HG03060 (cell line): ENCODE data around the gene MAPK6.
"Not testable (repeated sequence)": the region's sequence is repeated elsewhere in the genome, so short reads cannot be mapped to it uniquely, and the experiment has no call there.

Experiments used
- ATAC-seq: cut with Tn5 transposase; IDR thresholded peaks from one replicate; pipeline ENCODE4 v1.9.1; 2021; ENCODE audit warnings: low read depth, moderate number of reproducible peaks; ENCODE audit not compliant: unreplicated experiment

MAPK6 gene

DNA sequence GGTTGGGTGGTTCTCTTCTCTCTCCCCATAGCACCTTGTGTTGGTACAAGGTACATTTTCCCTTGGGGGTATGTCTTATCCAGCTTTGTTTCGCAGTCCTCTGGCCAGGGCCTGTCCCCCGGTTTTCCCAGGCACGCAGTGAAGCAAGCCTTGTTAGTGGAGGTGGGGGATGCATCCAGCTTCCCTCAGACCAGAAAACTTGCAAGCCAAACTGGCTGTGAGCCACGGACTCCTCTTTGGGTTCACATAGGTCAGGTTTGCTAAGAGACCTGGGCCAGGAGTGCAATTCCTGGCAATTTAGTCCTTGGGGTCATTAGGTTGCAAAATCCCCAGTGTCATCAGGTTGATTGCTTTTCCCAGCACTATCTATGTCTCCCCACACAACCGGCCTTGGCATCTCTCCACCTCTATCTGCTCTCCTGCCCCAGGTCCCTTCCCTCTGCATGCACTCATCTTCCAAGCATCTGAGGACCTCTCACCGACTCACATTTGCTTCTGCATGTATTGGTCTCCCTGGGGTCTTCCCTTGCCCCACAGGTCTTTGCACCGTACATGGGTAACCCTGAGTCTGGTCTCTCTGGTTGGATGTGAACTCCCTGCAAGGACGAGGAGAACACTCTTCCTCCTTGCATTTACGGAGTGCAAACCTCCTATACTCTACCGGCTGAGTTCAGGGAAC, 59.3 kb downstream of the MAPK6 start:
- ATAC-seq, result no peak

DNA sequence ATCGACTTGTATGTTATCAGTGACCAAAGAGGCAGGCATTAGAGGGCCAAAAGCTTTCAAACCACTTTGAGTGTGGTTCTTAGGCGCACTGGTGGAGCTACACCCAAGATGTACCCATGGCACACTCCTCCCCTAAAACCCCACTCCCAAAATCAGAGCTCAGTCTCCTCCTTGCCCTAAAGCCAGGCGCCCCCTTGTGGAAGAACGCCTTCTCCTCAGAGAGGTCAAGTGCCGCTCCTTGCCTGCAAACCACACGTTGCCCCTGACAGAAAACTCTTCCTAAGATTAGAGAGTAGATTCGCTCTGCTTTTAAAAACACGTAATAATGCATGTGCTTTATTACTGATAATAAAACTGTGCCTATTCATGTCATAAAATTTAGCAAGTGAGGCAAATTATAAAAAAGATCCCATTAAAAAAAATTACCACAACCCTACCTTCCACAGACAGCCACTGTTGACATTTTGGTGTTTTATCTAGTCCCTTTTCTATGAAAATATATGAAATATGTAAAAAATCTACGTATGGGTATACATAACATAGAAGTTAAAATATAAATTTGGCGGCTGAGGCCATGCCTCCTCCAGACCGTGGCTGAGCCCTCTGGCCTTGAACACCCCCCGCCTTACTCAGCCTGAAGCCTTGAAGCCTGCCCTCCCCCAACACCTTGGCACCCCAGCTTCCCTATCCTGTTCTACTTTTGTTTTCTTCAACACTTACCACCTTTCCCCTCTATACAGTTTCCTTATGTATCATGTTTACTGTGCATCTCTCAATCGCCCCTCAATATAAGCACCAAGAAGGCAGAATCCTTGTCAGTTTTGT, 60.1 kb downstream of the MAPK6 start:
- no peak for ATAC-seq

- ATAC-seq, result no peak
Measured at GRCh38 chr15:52080031-52080430, 61.0 kb downstream of the MAPK6 start.

- ATAC-seq, result no peak
Measured at GRCh38 chr15:52080706-52081392, 61.8 kb downstream of the MAPK6 start.

DNA sequence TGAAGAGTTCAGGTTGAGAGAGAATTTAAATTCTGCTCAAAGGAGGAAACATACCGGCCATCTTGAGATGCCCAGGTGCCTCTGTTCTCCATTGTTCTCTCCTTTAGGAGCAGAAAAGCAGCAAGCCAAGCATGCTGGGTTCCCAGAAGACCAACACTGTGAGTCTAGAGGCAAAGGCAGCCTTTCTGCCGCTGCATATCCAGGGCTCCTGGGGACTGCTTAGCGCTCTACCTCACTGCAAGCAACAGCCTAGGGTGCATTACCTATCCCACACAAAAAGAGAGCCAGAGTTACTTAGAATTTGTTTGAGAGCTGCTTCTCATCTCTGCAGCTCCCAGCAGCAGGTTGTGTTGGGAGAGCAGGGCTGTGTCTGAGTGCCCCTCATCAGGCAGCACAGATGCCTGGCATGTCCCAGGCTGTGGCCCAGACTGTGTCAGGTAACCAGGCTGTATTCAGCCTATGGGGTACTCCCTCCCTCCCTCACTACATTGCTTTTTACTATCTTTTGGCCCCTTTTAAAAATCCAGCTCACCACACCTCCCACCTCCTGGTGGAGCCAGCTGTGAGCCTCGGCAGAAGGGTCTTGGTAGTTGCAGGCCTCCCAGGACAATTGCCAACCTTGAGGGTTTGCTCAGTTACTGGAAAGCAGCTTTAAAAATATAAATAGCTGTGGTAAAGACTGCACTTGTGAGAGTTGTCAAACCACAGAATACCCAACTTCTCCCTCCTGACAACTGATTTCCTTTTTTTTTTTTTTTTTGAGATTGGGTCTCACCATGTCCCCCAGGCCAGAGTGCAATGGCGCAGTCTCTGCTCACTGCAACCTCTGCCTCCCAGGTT, 63.4 kb downstream of the MAPK6 start:
- ATAC-seq, result peak; percentile 71

GRCh38 chr15:52083037-52083359, 64.0 kb downstream of the MAPK6 start:
- ATAC-seq, result not testable (repeated sequence)

- no peak for ATAC-seq
Measured at GRCh38 chr15:52083603-52084002, 64.6 kb downstream of the MAPK6 start.

DNA sequence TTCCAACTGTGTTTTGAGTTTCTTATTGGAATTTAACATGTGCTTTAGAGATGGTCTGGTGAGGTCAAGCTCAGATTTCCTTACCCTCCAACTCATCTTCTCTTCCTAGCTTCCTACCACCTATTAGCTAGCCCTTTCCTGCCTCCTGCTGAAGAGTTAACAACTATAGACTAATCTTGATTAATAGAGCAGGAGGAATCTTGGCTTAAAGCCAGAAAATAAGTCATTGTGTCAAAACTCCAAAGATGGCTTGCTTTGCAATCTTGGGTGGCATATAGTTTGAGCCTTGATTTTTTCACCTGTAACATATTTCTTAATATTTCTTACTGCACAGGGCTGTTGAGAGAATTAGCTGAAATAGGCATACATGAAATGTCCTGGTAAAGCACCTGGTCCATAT, 66.3 kb downstream of the MAPK6 start:
- ATAC-seq, result no peak

GRCh38 chr15:52086011-52086786, 67.2 kb downstream of the MAPK6 start:
- no peak for ATAC-seq

- no peak for ATAC-seq
Measured at GRCh38 chr15:52090193-52090592, 71.2 kb downstream of the MAPK6 start.

DNA sequence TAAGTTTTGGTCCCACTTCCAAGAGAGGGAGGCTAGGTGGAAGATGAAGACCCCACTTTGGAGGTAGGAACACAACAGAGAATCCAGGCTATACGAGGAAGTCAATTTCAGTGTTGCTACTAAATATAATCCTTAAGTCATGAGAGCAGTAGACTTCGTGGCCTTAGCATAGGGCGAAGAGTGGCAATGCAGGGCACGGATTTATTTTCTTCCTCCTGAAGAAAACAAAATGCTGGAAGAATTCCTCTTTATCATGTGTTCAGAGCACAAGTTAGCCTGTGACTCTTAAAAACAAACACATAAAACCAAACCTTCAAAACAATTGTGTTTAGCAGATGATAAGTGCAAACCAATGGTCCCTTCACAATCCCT, 74.1 kb downstream of the MAPK6 start:
- ATAC-seq, result no peak

GRCh38 chr15:52093539-52094510, 74.8 kb downstream of the MAPK6 start:
- ATAC-seq, result no peak

GRCh38 chr15:52094811-52095584, 76.0 kb downstream of the MAPK6 start:
- no peak for ATAC-seq

GRCh38 chr15:52095597-52096262, 76.7 kb downstream of the MAPK6 start:
- no peak for ATAC-seq

- not testable (repeated sequence) for ATAC-seq
Measured at GRCh38 chr15:52096536-52096935, 77.5 kb downstream of the MAPK6 start.

DNA sequence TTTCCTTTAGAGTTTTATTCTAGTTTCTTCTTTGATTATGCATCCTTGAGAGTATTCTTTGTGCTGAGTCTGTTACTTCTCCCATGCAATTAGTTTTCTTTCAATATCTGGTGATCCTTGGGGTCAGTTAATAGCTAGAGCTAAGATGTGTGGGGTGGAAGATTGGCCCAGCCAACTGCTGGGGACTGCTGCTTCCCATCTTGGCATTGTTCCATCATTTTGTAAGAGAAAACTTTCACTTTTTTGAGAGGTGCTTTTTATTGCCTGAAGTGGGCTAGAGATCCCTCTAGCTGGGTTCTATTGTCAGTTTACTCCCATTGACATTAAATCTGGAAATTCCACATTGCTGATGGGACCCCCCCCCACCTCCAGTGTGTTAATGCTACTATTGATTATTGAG, 78.2 kb downstream of the MAPK6 start:
- no peak for ATAC-seq

- ATAC-seq, result no peak
Measured at GRCh38 chr15:52098323-52098722, 79.3 kb downstream of the MAPK6 start.
